K562 (cell line): ENCODE measurements around the gene C11orf91. TPM values are rescaled to one million over a fixed set of nuclear protein-coding genes. Genes with fewer than 3 reads are reported as not detected.

Experiments
- CBX2 ChIP-seq: fragments of 200-600 bp; sonication (generic); IDR thresholded peaks from one replicate; pipeline ENCODE4 v1.6.1; 2012; ENCODE audit warnings: mild to moderate bottlenecking, low read length, inconsistent platforms; ENCODE audit not compliant: insufficient read depth, poor library complexity, severe bottlenecking
- E2F3 ChIP-seq: fragments of 250-450 bp; sonication (Bioruptor Pico); IDR thresholded peaks from 2 replicates; pipeline ENCODE4 v1.4.0; 2020; ENCODE audit warnings: mild to moderate bottlenecking
- GATAD2B ChIP-seq: fragments of 450-650 bp; IDR thresholded peaks from 2 replicates; pipeline ENCODE4 v1.6.1; 2017; ENCODE audit warnings: mild to moderate bottlenecking, borderline replicate concordance
- HSF4 ChIP-seq: fragments of 250-450 bp; sonication (Bioruptor Pico); IDR thresholded peaks from 2 replicates; pipeline ENCODE4 v2.1.2; 2022; ENCODE audit warnings: mild to moderate bottlenecking, moderate library complexity, borderline replicate concordance
- KDM4B ChIP-seq, 2 experiments: fragments of 450-650 bp in 1 of 2; sonication (generic) in 1 of 2; IDR thresholded peaks; 2 replicates each; pipeline ENCODE4 v1.6.1; 2016 to 2017; ENCODE audit warnings: borderline replicate concordance in 2 of 2, antibody characterized with exemption in 1 of 2, low read depth in 1 of 2, mild to moderate bottlenecking in 1 of 2
- MED1 ChIP-seq: sonication (generic); formaldehyde crosslinking; IDR thresholded peaks from 2 replicates; pipeline ENCODE4 v1.8.1; 2023; ENCODE audit warnings: missing genetic modification reagents, borderline replicate concordance
- MIER1 ChIP-seq: fragments of 450-650 bp; IDR thresholded peaks from 2 replicates; pipeline ENCODE4 v1.6.1; 2016; ENCODE audit warnings: antibody characterized with exemption, mild to moderate bottlenecking, low read depth
- NCOA2 ChIP-seq, 2 experiments: fragments of 450-650 bp; IDR thresholded peaks; 2 replicates each; pipeline ENCODE4 v1.6.1; 2018; ENCODE audit warnings: mild to moderate bottlenecking in 2 of 2, moderate library complexity in 1 of 2; ENCODE audit not compliant: partially characterized antibody in 2 of 2
- PBX2 ChIP-seq, 2 experiments: IDR thresholded peaks in 1 of 2; conservative IDR thresholded peaks in 1 of 2; 2 replicates each; pipeline ENCODE4 v1.6.1; 2016; ENCODE audit warnings: low read depth in 2 of 2, mild to moderate bottlenecking in 1 of 2, missing compliant biosample characterization in 1 of 2, missing genetic modification characterization in 1 of 2, moderate library complexity in 1 of 2
- POLR3A ChIP-seq: IDR thresholded peaks from 2 replicates; pipeline ENCODE4 v1.6.1; 2011; ENCODE audit warnings: borderline replicate concordance, mild to moderate bottlenecking, moderate library complexity; ENCODE audit not compliant: insufficient read length, insufficient read depth; ENCODE audit errors: extremely low read depth
- SETDB1 ChIP-seq: IDR thresholded peaks from one replicate; pipeline ENCODE4 v1.6.1; 2012; ENCODE audit warnings: low read length, control low read depth, inconsistent platforms
- SREBF2 ChIP-seq: sonication (generic); formaldehyde crosslinking; IDR thresholded peaks from 2 replicates; pipeline ENCODE4 v1.4.0; 2020; ENCODE audit warnings: mild to moderate bottlenecking, missing genetic modification reagents
- YBX1 ChIP-seq: fragments of 450-650 bp; IDR thresholded peaks from 2 replicates; pipeline ENCODE4 v1.7.1; 2016; ENCODE audit warnings: mild to moderate bottlenecking
- ZBTB34 ChIP-seq: fragments of 250-450 bp; sonication (Bioruptor Pico); IDR thresholded peaks from 2 replicates; pipeline ENCODE4 v1.8.0; 2021; ENCODE audit warnings: mild to moderate bottlenecking, moderate library complexity
- ZNF165 ChIP-seq: fragments of 250-450 bp; sonication (Bioruptor Pico); IDR thresholded peaks from 2 replicates; pipeline ENCODE4 v1.4.0; 2020; ENCODE audit warnings: borderline replicate concordance
- ZNF197 ChIP-seq: fragments of 200-800 bp; sonication (Bioruptor generic); IDR thresholded peaks from 2 replicates; pipeline ENCODE4 v1.6.1; 2016; ENCODE audit warnings: low read depth, missing genetic modification characterization, missing compliant biosample characterization
- polyA plus RNA-seq, 8 experiments: library from polyadenylated mRNA; depleted of rRNA in 4 of 8; stranded (reverse) in 5 of 8; unstranded in 3 of 8; fragments of >200 nt; fragmentation: Nextera tagmentation in 2 of 8; fragmentation: Illumina TruSeq in 1 of 8; extraction: Ambion mirVana in 2 of 8; extraction: Trizol in 1 of 8; gene quantifications; 2 replicates each; pipeline versions ENCODE4 v1.2.1 to v1.2.3, GENCODE V29; 2011 to 2014; ENCODE audit warnings: inconsistent platforms in 1 of 8, missing spikeins in 1 of 8
- total RNA-seq, 7 experiments: library from RNA; depleted of rRNA in 6 of 7; stranded (reverse); fragments of >200 nt in 6 of 7; fragmentation: Illumina TruSeq in 2 of 7; extraction: Trizol in 2 of 7; gene quantifications; 2 replicates each; pipeline versions ENCODE4 v1.2.1 to v1.2.3, GENCODE V29; 2011 to 2021; ENCODE audit warnings: low replicate concordance in 1 of 7
- TF ChIP-seq, protein P1 (sequence below): fragments of 250-450 bp; sonication (Bioruptor Pico); IDR thresholded peaks from 2 replicates; pipeline ENCODE4 v1.9.0; 2021; ENCODE audit warnings: mild to moderate bottlenecking
- TF ChIP-seq, protein P2 (sequence below): fragments of 250-450 bp; sonication (Bioruptor Pico); IDR thresholded peaks from 2 replicates; pipeline ENCODE4 v1.5.0; 2021; ENCODE audit warnings: mild to moderate bottlenecking, moderate library complexity
- TF ChIP-seq, protein P3 (sequence below): fragments of 450-650 bp; formaldehyde crosslinking; IDR thresholded peaks from 2 replicates; pipeline ENCODE4 v1.4.0; 2022; ENCODE audit warnings: missing genetic modification characterization

Gene C11orf91
- total and polyA plus RNA-seq, 9 of the 15 experiments (the other 6 are each of a cell fraction or from before 2014, with no cell fraction given) = not detected

- TF ChIP-seq ZBTB34 (CRISPR knock-in tag) = no peak
- no peak for TF ChIP-seq SETDB1
- no peak for TF ChIP-seq CBX2
- TF ChIP-seq, protein P1, sequence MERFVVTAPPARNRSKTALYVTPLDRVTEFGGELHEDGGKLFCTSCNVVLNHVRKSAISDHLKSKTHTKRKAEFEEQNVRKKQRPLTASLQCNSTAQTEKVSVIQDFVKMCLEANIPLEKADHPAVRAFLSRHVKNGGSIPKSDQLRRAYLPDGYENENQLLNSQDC = no peak
- TF ChIP-seq POLR3A = no peak
- TF ChIP-seq SREBF2 = no peak
- no peak for TF ChIP-seq ZNF165 (CRISPR knock-in tag)
- no peak for TF ChIP-seq NCOA2 (IDR thresholded peaks at IDR 0.05; ENCODE audit: partially characterized antibody in 2 of 2)
- peak; percentile 74 for TF ChIP-seq GATAD2B
- TF ChIP-seq, protein P2, sequence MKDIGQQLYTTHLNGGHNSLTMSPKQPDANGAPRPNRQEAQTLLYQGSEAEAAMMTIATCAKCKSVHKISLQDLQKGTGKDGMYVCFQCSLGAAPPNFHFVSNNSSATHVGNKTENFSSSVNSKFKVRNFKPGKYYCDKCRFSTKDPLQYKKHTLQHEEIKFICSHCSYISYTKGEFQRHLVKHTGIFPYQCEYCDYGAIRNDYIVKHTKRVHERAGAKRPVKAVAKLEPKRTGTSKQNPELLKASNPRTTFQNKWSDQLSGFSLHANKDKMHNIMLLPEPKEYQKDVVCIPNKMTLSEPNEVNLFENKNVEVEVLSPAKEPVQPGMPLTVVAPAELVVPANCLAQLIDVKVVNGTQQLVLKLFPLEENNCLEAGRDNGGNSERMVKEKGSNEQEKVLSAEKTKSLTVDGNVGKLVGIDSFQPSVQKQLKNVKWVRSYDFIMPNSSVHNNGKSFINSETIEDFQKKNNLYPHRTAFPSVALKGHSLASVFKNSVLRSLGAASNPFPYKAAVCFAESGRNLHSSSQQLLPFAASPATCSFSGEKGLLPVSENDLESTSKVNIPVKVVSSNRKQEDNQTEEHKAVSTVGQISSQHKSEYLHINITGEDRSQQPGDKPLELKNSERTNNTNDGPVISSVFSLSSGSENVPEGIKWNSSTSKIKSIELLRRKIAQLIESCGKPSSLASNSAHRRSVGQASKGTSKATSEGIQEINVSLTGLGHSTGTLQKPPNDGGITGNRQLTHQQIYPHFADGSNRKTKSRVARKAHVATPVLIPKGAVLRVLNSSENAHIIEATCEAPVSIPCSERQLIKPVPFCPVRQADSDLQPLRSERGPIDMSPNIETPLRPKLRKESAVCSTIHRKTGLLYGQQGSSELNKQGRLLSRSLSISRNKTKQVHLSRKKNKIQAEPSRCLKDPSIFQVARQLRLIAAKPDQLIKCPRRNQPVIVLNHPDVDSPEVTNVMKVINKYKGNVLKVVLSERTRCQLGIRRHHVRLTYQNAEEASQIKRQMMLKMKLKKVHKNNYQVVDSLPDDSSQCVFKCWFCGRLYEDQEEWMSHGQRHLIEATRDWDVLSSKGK (CRISPR knock-in tag) = no peak
- no peak for TF ChIP-seq HSF4 (CRISPR knock-in tag)
- TF ChIP-seq E2F3 = no peak
- no peak for TF ChIP-seq ZNF197 (CRISPR knock-in tag)
- TF ChIP-seq, protein P3, sequence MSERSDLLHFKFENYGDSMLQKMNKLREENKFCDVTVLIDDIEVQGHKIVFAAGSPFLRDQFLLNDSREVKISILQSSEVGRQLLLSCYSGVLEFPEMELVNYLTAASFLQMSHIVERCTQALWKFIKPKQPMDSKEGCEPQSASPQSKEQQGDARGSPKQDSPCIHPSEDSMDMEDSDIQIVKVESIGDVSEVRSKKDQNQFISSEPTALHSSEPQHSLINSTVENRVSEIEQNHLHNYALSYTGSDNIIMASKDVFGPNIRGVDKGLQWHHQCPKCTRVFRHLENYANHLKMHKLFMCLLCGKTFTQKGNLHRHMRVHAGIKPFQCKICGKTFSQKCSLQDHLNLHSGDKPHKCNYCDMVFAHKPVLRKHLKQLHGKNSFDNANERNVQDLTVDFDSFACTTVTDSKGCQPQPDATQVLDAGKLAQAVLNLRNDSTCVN (CRISPR knock-in tag) = no peak
- no peak for TF ChIP-seq MIER1
- TF ChIP-seq MED1 = no peak
- TF ChIP-seq PBX2 (CRISPR knock-in tag; IDR thresholded peaks at IDR 0.05; ENCODE audit: low read depth) = no peak
- 0 out of 2 replicates have a peak, but pooled peaks have one; percentile 32 for TF ChIP-seq PBX2 (tag; conservative IDR thresholded peaks at IDR 0.05; ENCODE audit: low read depth)
- no peak for TF ChIP-seq YBX1
- no peak for TF ChIP-seq KDM4B (IDR thresholded peaks at IDR 0.05; ENCODE audit: borderline replicate concordance in 2 of 2, low read depth in 1 of 2)
Measured at GRCh38 chr11:33737362-33737821, 36.8 kb upstream of the C11orf91 start (continued).
